HepG2 (cell line): Measurements from ENCODE around the gene MYO9A. TPM values are rescaled to one million over a fixed set of nuclear protein-coding genes. Genes with fewer than 3 reads are reported as not detected.

Experiments
- ARID5B ChIP-seq: IDR thresholded peaks from 2 replicates; pipeline ENCODE4 v1.4.0; 2020; ENCODE audit warnings: mild to moderate bottlenecking, missing genetic modification reagents
- CENPX ChIP-seq: sonication (generic); formaldehyde crosslinking; IDR thresholded peaks from 2 replicates; pipeline ENCODE4 v1.9.0; 2021; ENCODE audit warnings: mild to moderate bottlenecking, missing genetic modification reagents, moderate library complexity
- GABPA ChIP-seq, 2 experiments: IDR thresholded peaks; 2 replicates each; pipeline ENCODE4 v1.6.1; 2011 to 2016; ENCODE audit warnings: low read depth in 2 of 2, low read length in 1 of 2, missing biosample characterization in 1 of 2, missing genetic modification characterization in 1 of 2
- JUN ChIP-seq: sonication (generic); formaldehyde crosslinking; IDR thresholded peaks from 2 replicates; pipeline ENCODE4 v1.4.0; 2020; ENCODE audit warnings: mild to moderate bottlenecking, missing genetic modification reagents
- KDM2A ChIP-seq: sonication (generic); formaldehyde crosslinking; IDR thresholded peaks from 2 replicates; pipeline ENCODE4 v1.4.0; 2020; ENCODE audit warnings: low read depth, missing genetic modification reagents, borderline replicate concordance
- KLF12 ChIP-seq: sonication (generic); formaldehyde crosslinking; IDR thresholded peaks from 2 replicates; pipeline ENCODE4 v1.4.0; 2020; ENCODE audit warnings: missing genetic modification reagents, borderline replicate concordance
- KLF6 ChIP-seq: IDR thresholded peaks from 2 replicates; pipeline ENCODE4 v1.8.0; 2016; ENCODE audit warnings: missing biosample characterization, missing genetic modification reagents
- MAFF ChIP-seq: IDR thresholded peaks from 2 replicates; pipeline ENCODE4 v1.6.1; 2011; ENCODE audit warnings: low read depth, low read length, improper control_type of control experiment
- MAZ ChIP-seq, 2 experiments: sonication (generic) in 1 of 2; formaldehyde crosslinking in 1 of 2; IDR thresholded peaks; 2 replicates each; pipeline versions ENCODE4 v1.5.0 to v1.6.1; 2012 to 2020; ENCODE audit warnings: low read depth in 2 of 2, mild to moderate bottlenecking in 2 of 2, borderline replicate concordance in 1 of 2, improper control_type of control experiment in 1 of 2, low read length in 1 of 2, missing genetic modification reagents in 1 of 2, moderate library complexity in 1 of 2
- NAIF1 ChIP-seq: sonication (generic); formaldehyde crosslinking; IDR thresholded peaks from 2 replicates; pipeline ENCODE4 v1.5.0; 2020; ENCODE audit warnings: mild to moderate bottlenecking, missing genetic modification reagents, borderline replicate concordance
- NCOR1 ChIP-seq: fragments of 200-600 bp; sonication (generic); IDR thresholded peaks from 2 replicates; pipeline ENCODE4 v1.7.0; 2017; ENCODE audit warnings: antibody characterized with exemption, low read length, borderline replicate concordance
- NFRKB ChIP-seq: fragments of 450-650 bp; IDR thresholded peaks from 2 replicates; pipeline ENCODE4 v1.6.1; 2017
- NONO ChIP-seq, 2 experiments: fragments of 450-650 bp in 1 of 2; sonication (generic) in 1 of 2; formaldehyde crosslinking in 1 of 2; IDR thresholded peaks in 1 of 2; conservative IDR thresholded peaks in 1 of 2; 2 replicates each; pipeline versions ENCODE4 v1.6.1 to v1.8.0; 2017 to 2022; ENCODE audit warnings: mild to moderate bottlenecking in 1 of 2, missing genetic modification reagents in 1 of 2, moderate library complexity in 1 of 2
- WIZ ChIP-seq: sonication (generic); formaldehyde crosslinking; IDR thresholded peaks from 2 replicates; pipeline ENCODE4 v1.5.1; 2020; ENCODE audit warnings: mild to moderate bottlenecking, missing genetic modification reagents
- ZBTB7B ChIP-seq: sonication (generic); formaldehyde crosslinking; IDR thresholded peaks from 2 replicates; pipeline ENCODE4 v1.4.0; 2020; ENCODE audit warnings: missing genetic modification reagents
- ZC3H4 ChIP-seq: sonication (generic); formaldehyde crosslinking; IDR thresholded peaks from 2 replicates; pipeline ENCODE4 v1.4.0; 2020; ENCODE audit warnings: missing genetic modification reagents, borderline replicate concordance
- ZFP41 ChIP-seq: sonication (generic); formaldehyde crosslinking; IDR thresholded peaks from 2 replicates; pipeline ENCODE4 v1.4.0; 2020; ENCODE audit warnings: mild to moderate bottlenecking, missing genetic modification reagents, borderline replicate concordance
- ZNF260 ChIP-seq: sonication (generic); formaldehyde crosslinking; IDR thresholded peaks from 2 replicates; pipeline ENCODE4 v1.4.0; 2020; ENCODE audit warnings: missing genetic modification reagents, low read depth, mild to moderate bottlenecking, borderline replicate concordance
- ZNF282 ChIP-seq: fragments of 450-650 bp; IDR thresholded peaks from 2 replicates; pipeline ENCODE4 v1.6.1; 2018; ENCODE audit not compliant: partially characterized antibody
- ZNF326 ChIP-seq: sonication (generic); formaldehyde crosslinking; IDR thresholded peaks from 2 replicates; pipeline ENCODE4 v1.4.0; 2020; ENCODE audit warnings: missing genetic modification reagents, borderline replicate concordance
- ZNF577 ChIP-seq: sonication (generic); formaldehyde crosslinking; IDR thresholded peaks from 2 replicates; pipeline ENCODE4 v1.4.0; 2020; ENCODE audit warnings: mild to moderate bottlenecking, low read depth, missing genetic modification reagents, borderline replicate concordance
- ZNF761 ChIP-seq: sonication (generic); formaldehyde crosslinking; conservative IDR thresholded peaks from 2 replicates; pipeline ENCODE4 v1.4.0; 2020; ENCODE audit warnings: mild to moderate bottlenecking, missing genetic modification reagents
- ZNF781 ChIP-seq: sonication (generic); formaldehyde crosslinking; IDR thresholded peaks from 2 replicates; pipeline ENCODE4 v1.5.1; 2020; ENCODE audit warnings: borderline replicate concordance, mild to moderate bottlenecking, missing genetic modification reagents; ENCODE audit errors: not compliant biosample characterization
- ZSCAN12 ChIP-seq: sonication (generic); formaldehyde crosslinking; IDR thresholded peaks from 2 replicates; pipeline ENCODE4 v1.9.0; 2021; ENCODE audit warnings: mild to moderate bottlenecking, missing genetic modification reagents
- polyA plus RNA-seq, 8 experiments: library from polyadenylated mRNA; depleted of rRNA in 3 of 8; stranded (reverse) in 7 of 8; unstranded in 1 of 8; fragments of >200 nt; fragmentation: Illumina TruSeq in 4 of 8; extraction: Trizol in 4 of 8; gene quantifications; 2 replicates each; pipeline versions ENCODE4 v1.2.1 to v1.2.3, GENCODE V29; 2011 to 2016; ENCODE audit warnings: low read depth in 4 of 8, missing spikeins in 1 of 8, mixed read lengths in 1 of 8; ENCODE audit not compliant: insufficient read depth in 1 of 8
- total RNA-seq, 5 experiments: library from RNA; depleted of rRNA; stranded (reverse); fragments of >200 nt; fragmentation: Illumina TruSeq; extraction: Trizol; gene quantifications; 2 replicates each; pipeline ENCODE4 v1.2.3, GENCODE V29; 2016; ENCODE audit warnings: low read depth in 1 of 5
- TF ChIP-seq, protein P1 (sequence below): sonication (generic); formaldehyde crosslinking; IDR thresholded peaks from 2 replicates; pipeline ENCODE4 v1.9.0; 2021; ENCODE audit warnings: missing genetic modification reagents, mild to moderate bottlenecking, borderline replicate concordance

Gene MYO9A
- total and polyA plus RNA-seq, 2 of the 13 experiments (the other 11 are each of a cell fraction or from before 2014, with no cell fraction given), result 4.8 to 15.3 TPM

GRCh38 chr15:72117486-72118016 lies 399 bp downstream of the MYO9A start (continued):
- peak; percentile 68 for TF ChIP-seq ZBTB7B (CRISPR knock-in tag)
- no peak for TF ChIP-seq NFRKB
- no peak for TF ChIP-seq ZC3H4 (CRISPR knock-in tag)
- TF ChIP-seq KLF12 (CRISPR knock-in tag), result no peak
- TF ChIP-seq, protein P1, sequence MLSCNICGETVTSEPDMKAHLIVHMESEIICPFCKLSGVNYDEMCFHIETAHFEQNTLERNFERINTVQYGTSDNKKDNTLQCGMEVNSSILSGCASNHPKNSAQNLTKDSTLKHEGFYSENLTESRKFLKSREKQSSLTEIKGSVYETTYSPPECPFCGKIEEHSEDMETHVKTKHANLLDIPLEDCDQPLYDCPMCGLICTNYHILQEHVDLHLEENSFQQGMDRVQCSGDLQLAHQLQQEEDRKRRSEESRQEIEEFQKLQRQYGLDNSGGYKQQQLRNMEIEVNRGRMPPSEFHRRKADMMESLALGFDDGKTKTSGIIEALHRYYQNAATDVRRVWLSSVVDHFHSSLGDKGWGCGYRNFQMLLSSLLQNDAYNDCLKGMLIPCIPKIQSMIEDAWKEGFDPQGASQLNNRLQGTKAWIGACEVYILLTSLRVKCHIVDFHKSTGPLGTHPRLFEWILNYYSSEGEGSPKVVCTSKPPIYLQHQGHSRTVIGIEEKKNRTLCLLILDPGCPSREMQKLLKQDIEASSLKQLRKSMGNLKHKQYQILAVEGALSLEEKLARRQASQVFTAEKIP (CRISPR knock-in tag), result no peak
- no peak for TF ChIP-seq CENPX (CRISPR knock-in tag)
- no peak for TF ChIP-seq ZNF781 (CRISPR knock-in tag)
- TF ChIP-seq ZNF761, result 0 out of 2 replicates have a peak, but pooled peaks have one; percentile 1
- no peak for TF ChIP-seq ZNF282
- TF ChIP-seq NCOR1, result no peak
- no peak for TF ChIP-seq ARID5B (CRISPR knock-in tag)
- no peak for TF ChIP-seq NONO (IDR thresholded peaks at IDR 0.05)
- no peak for TF ChIP-seq NONO (CRISPR knock-in tag; conservative IDR thresholded peaks at IDR 0.05)
- no peak for TF ChIP-seq GABPA (IDR thresholded peaks at IDR 0.05; ENCODE audit: low read depth, low read length)
- TF ChIP-seq GABPA (CRISPR knock-in tag; IDR thresholded peaks at IDR 0.05; ENCODE audit: low read depth), result no peak
- no peak for TF ChIP-seq ZNF577 (CRISPR knock-in tag)
- TF ChIP-seq ZNF326, result no peak
- TF ChIP-seq JUN (CRISPR knock-in tag), result no peak
- TF ChIP-seq ZFP41 (CRISPR knock-in tag), result no peak
- TF ChIP-seq KLF6 (CRISPR knock-in tag), result no peak
- no peak for TF ChIP-seq NAIF1 (CRISPR knock-in tag)
- no peak for TF ChIP-seq MAZ (IDR thresholded peaks at IDR 0.05; ENCODE audit: borderline replicate concordance, low read depth, low read length)
- TF ChIP-seq MAZ (CRISPR knock-in tag; IDR thresholded peaks at IDR 0.05; ENCODE audit: low read depth), result no peak; the same call in 1 of the 2 replicates
- no peak for TF ChIP-seq ZNF260 (CRISPR knock-in tag)
- peak; percentile 58; the same call in 1 of the 2 replicates for TF ChIP-seq KDM2A (CRISPR knock-in tag)
- TF ChIP-seq ZSCAN12 (CRISPR knock-in tag), result no peak
- no peak for TF ChIP-seq WIZ (CRISPR knock-in tag)
- TF ChIP-seq MAFF, result no peak
